ENCODE results near the gene KRAS.

KRAS gene

GRCh38 chr12:25254271-25254880 is 3.6 kb upstream of the KRAS start:
- DNase-seq = no peak

GRCh38 chr12:25253371-25254068 is 2.8 kb upstream of the KRAS start:
- DNase-seq = no peak

GRCh38 chr12:25252946-25253345 is 2.2 kb upstream of the KRAS start:
- DNase-seq = no peak

DNA sequence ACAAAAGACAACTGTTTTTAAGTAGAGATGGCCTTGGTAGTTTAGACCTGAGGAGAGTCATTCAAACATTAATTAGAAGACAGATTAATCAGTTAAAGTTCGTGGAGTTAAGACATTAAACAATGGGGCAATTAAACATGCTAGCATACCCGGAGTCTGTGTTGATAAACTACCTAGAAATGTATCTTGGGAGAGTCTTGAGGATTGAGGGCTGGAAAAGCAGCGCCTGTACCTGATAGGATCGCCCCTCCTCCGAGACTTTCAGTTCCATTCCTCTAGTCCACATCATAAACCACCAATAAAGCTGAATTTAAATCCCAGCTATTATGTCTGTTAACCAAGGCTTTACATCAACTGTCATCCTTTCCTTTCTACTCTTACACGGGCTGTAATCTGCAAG is 1.0 kb upstream of the KRAS start:
- no peak for DNase-seq

DNA sequence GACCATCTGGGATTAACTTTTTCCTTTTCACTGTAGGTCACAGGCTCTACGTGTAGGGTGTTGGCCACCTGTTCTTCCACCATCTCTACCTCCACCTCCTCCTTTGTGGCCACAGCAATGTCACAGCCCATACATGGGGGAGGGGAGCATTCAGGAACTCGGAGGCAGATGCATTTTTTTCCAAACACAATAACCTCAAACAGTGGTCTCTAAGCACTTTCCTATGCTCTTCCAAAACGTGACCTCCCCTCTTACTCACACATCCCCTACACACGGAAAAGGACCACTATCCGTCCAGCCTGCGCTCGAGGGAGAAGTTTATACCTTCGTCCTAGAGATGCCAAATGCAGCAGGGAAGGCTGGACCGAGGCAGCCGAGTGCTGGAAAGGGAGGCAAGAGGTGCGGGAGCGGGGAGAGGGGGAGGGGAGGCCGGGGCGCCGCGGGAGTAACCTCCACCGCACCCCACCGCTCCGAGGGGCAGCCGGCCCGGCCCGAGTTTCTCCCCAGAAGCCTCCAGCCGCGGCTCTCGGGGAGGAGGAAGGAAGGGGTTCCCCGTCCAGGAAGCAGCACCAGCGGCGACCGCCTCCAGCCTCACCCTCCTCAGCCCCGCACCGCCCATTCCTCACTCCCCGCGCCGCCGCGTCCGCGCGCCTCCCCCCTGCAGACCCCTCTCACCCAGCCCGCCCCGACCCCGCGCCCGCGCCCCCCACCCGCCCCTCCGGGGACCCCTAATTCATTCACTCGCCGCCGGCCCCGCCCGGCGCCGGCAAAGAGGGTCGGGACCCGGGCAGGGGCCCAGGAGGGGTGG is 594 bp downstream of the KRAS start:
- no peak for DNase-seq

- DNase-seq = no peak
These were observed 2.0 kb downstream of the KRAS start for GRCh38 chr12:25248732-25249131.

- DNase-seq = no peak
These were observed 2.6 kb downstream of the KRAS start for GRCh38 chr12:25248137-25248536.

- DNase-seq = no peak
These were observed 5.2 kb downstream of the KRAS start for GRCh38 chr12:25245491-25245890.

DNA sequence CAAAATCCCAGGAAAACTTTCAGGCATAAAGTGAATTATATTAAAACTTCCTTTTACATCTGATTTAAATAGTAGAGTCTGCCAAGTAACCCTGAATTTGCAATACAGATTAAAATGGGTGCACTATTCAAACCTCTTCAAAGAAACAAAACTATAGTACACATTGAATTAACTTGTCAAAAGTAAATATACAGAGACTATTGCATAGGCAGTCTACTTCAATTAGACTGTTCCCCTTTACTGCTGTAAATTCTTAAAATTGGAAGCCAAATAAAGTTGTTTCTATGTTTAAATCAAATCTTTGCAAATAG is 7.1 kb downstream of the KRAS start:
- no peak for DNase-seq

- no peak for DNase-seq
These were observed 7.6 kb downstream of the KRAS start for GRCh38 chr12:25242981-25243679.

GRCh38 chr12:25241167-25242020 is 9.3 kb downstream of the KRAS start:
- DNase-seq = no peak

- no peak for DNase-seq
These were observed 14.1 kb downstream of the KRAS start for GRCh38 chr12:25236626-25237025.

- no peak for DNase-seq
These were observed 14.5 kb downstream of the KRAS start for GRCh38 chr12:25236190-25236589.

GRCh38 chr12:25213338-25213737 is 37.4 kb downstream of the KRAS start:
- DNase-seq = no peak

DNA sequence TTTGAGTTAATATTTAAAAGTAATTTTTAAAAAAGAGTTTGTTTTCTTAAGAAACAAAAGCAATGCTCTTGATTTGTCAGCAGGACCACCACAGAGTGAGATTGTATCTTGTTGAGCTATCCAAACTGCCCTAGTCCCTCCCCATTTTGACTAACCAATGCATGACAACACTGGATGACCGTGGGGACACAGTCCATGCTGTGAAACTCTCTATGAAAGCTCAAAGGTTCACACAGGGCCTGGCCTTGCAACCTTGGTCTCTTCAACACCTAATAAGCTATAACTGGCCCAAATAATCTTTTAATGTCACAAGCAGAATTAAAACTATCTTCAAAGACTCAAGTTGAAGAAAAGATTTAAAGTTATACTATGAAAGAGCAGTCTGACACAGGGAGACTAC is 42.2 kb downstream of the KRAS start:
- DNase-seq = no peak

DNA sequence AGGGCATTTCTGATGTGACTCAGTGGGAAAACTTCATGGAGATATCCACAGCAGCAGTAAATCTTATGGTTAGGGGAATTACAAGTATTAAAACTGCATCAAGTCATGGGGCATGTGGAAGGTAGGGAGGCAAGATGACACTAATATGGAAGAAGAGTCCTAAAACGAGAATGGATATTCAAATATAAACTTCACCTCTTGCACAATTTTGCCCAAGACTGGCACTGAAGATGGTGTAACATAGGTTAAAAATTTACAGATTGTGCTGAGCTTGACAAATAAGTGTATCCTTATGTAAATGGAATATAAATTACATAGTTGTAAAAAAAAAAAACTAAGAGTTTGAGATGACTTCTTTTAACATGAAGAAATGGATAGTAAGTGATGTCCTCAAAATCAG is 42.9 kb downstream of the KRAS start:
- DNase-seq = no peak

GRCh38 chr12:25207411-25207810 is 43.3 kb downstream of the KRAS start:
- no peak for DNase-seq

DNA sequence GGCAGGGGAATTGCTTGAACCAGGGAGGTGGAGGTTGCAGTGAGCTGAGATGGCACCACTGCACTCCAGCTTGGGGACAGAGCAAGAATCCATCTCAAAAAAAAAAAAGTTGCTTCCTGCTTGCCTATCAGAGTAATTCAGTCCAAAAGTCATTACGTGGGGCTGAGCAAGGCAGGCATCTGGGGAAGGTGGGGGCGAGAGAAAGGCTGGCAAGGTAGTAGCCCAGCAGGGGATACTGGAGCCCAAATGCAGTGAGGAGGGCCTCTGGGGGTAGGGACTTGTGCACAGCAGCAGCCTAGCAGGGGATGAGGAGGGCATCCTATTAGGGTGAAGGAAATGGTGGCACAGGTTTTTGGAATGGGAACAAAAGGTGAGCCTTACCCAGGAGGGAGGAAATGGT is 48.6 kb downstream of the KRAS start:
- DNase-seq = no peak

GRCh38 chr12:25200703-25201102 is 50.0 kb downstream of the KRAS start:
- DNase-seq = no peak

- no peak for DNase-seq
These were observed 53.1 kb downstream of the KRAS start for GRCh38 chr12:25197608-25198007.

DNA sequence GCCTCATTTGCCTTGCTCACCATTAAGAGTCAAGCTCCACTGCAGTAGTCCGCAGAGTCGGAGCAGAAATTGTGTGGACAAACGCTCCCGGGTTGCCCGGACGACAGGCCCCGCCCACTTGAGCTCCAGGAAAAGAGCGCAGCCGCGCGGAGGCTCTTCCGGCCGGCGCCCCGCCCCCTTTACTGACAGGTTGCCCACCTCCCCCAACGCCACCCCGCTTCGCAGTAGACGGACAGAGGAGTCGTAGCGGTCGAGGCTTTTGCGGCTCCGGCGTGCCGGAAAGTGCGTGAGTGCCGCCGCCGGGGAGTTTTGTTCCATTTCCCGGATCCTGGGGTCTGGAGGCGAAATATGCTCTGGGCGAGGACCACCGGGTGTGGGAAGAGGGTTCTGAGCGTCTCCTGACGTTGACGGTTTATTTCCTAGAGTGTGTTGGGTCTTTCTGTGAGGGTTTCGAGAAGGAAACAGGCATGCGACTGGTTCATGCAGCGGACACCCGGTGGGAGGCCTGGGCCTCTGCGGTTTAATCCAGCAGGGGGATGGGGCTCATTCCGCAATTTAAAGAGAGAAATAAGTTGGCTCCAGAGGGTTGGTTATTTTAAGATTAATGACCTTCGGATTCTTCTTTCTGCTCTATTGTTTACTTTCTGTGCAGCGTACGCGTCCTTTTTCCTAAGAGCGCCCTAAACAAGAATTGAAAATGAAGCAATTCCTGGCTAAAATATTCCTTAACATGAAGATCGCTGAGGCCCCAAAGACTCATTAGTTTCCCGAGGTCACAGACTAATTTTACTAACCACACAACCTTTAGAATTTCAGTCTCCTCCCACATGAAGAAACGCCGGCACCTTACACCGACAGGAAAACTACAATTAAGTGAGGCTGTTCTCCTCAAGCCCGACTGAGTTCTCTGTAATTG is 55.4 kb downstream of the KRAS start, which contains the start of the genes DNAI7 and ETFRF1:
DNAI7 (minus strand) TSS at position 105 of the 916 bp plus-strand sequence; CDS start at position 23, 82 bp downstream.
ETFRF1 (plus strand) TSS at position 182 of the 916 bp plus-strand sequence. CDS start 8,720 bp downstream, outside the sequence.
- DNase-seq = peak; percentile 83
